Suprapubic skin (tissue), 4 donors: ENCODE measurements around the gene PDLIM3. TPM values are rescaled to one million over a fixed set of nuclear protein-coding genes. Genes with fewer than 3 reads are reported as not detected.

ENCODE experiments used
- DNase-seq, 2 donors: peaks; one replicate each; pipeline ENCODE4 v3.0.0-alpha.2; 2019; ENCODE audit warnings: low spot score in 2 of 2
- H3K27ac ChIP-seq: fragments of 200-600 bp; sonication (generic); one replicate; pipeline ENCODE4 v1.5.1; 2019
- H3K27me3 ChIP-seq: fragments of 200-600 bp; sonication (generic); one replicate; pipeline ENCODE4 v1.5.1; 2019
- H3K36me3 ChIP-seq: fragments of 200-600 bp; sonication (generic); one replicate; pipeline ENCODE4 v1.5.1; 2019
- H3K4me1 ChIP-seq: fragments of 200-600 bp; sonication (generic); one replicate; pipeline ENCODE4 v1.5.1; 2019
- H3K4me3 ChIP-seq: fragments of 200-600 bp; sonication (generic); one replicate; pipeline ENCODE4 v1.5.1; 2019; ENCODE audit warnings: mild to moderate bottlenecking
- H3K9me3 ChIP-seq: fragments of 200-600 bp; sonication (generic); one replicate; pipeline ENCODE4 v1.5.1; 2019
- EP300 ChIP-seq: sonication (generic); formaldehyde crosslinking; IDR thresholded peaks from one replicate; pipeline ENCODE4 v1.6.1; 2017; ENCODE audit warnings: antibody characterized with exemption
- POLR2A ChIP-seq, 2 donors: fragments of 450-650 bp; IDR thresholded peaks; one replicate each; pipeline ENCODE4 v1.6.1; 2017; ENCODE audit warnings: antibody characterized with exemption in 2 of 2, mild to moderate bottlenecking in 2 of 2, moderate library complexity in 2 of 2
- POLR2AphosphoS5 ChIP-seq, 3 donors: sonication (generic); formaldehyde crosslinking; IDR thresholded peaks; one replicate each; pipeline ENCODE4 v1.6.1; 2017; ENCODE audit warnings: antibody characterized with exemption in 3 of 3
- WGBS: methylation state at CpG from one replicate; pipeline ENCODE4 v1.1.5; 2018; 5-methylcytosine and 5-hydroxymethylcytosine counted together
- total RNA-seq, 4 donors: library from RNA; depleted of rRNA; stranded (reverse); fragments of >200 nt; gene quantifications; one replicate each; pipeline ENCODE4 v1.1.0, GENCODE V29; 2016
- TF ChIP-seq, protein P1 (sequence below), 2 donors: fragments of 200-600 bp in 1 of 2; fragments of 450-650 bp in 1 of 2; sonication (generic) in 1 of 2; IDR thresholded peaks; one replicate each; pipeline ENCODE4 v1.5.1; 2016 to 2019; ENCODE audit warnings: antibody characterized with exemption in 2 of 2, mild to moderate bottlenecking in 1 of 2, moderate library complexity in 1 of 2

PDLIM3 gene
- total RNA-seq, 4 donors from 2014 or later = 13.9 to 31.4 (median 23.1) TPM

DNA sequence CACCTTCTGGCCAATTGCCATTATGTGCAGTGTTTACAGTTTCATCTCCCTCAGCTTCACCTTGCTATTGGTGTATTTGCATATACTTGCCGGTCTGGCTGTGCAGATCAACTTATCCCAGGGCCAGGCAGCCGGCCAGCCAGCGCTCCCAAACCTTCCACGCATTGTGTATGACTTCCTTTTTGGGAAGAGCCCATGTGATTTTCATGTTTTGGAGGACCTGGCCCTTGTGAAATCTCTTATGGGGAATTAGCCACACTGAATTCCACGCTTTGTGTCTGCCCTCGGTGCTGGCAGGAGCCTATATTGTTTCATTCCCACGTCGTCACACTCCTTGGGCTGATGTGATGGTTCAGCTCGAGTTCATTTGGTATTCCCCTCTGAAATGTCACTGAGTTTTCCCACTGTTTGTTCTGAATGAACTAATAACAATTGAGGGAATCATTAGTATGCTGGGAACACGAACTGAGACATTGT lies 6.0 kb upstream of the PDLIM3 start:
- WGBS = 46% methylated on average over 10 of the region's 10 CpGs

DNA sequence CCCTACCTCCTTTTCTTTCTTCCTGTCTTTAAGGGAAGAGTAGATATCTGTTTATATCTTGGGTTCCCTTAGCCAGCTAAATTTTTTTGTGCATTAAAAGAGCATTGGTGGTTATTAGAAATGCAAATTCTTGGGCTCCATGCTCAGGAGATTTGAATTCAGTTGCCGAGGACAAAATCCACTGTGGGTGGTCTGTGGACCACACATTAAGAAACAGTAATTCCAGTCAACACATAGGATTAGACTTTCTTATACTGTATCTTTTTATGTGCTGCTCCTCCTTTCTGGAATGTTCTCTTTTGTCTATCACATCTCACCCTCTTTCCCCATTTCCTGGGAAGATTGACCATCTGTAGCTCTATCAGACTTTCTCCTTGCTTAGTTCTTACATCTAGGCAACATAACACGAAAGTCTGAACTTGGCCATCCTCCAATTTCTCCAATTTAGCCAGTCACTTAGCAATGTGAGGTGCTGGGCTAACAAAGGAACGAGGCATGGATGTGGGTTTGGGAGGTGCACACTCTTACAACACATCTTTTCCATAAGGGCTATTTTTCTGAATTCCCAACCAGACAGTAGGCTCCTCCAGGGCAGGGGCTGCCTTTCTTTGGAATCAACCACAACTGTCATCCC lies 5.3 kb upstream of the PDLIM3 start:
- no peak overlapping the region for H3K4me3 ChIP-seq

More for the DNA sequence above, 6.0 kb upstream of the PDLIM3 start:
- peak in 1 of 2 donors; percentile 70 for DNase-seq
- no peak overlapping the region for H3K4me3 ChIP-seq
- TF ChIP-seq POLR2AphosphoS5 (IDR thresholded peaks at IDR 0.05) (no peak), POLR2A (IDR thresholded peaks at IDR 0.05) (no peak), EP300 (no peak)
- TF ChIP-seq, protein P1, sequence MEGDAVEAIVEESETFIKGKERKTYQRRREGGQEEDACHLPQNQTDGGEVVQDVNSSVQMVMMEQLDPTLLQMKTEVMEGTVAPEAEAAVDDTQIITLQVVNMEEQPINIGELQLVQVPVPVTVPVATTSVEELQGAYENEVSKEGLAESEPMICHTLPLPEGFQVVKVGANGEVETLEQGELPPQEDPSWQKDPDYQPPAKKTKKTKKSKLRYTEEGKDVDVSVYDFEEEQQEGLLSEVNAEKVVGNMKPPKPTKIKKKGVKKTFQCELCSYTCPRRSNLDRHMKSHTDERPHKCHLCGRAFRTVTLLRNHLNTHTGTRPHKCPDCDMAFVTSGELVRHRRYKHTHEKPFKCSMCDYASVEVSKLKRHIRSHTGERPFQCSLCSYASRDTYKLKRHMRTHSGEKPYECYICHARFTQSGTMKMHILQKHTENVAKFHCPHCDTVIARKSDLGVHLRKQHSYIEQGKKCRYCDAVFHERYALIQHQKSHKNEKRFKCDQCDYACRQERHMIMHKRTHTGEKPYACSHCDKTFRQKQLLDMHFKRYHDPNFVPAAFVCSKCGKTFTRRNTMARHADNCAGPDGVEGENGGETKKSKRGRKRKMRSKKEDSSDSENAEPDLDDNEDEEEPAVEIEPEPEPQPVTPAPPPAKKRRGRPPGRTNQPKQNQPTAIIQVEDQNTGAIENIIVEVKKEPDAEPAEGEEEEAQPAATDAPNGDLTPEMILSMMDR (IDR thresholded peaks at IDR 0.05) = no peak
- H3K9me3 ChIP-seq = no peaks in the 10 kb centered on the region
- H3K27ac ChIP-seq = peak overlapping the region; percentile 29
- no peaks in the 10 kb centered on the region for H3K27me3 ChIP-seq
- peaks cover 2% of the 10 kb centered on the region for H3K4me1 ChIP-seq
- no peaks in the 10 kb centered on the region for H3K36me3 ChIP-seq

DNA sequence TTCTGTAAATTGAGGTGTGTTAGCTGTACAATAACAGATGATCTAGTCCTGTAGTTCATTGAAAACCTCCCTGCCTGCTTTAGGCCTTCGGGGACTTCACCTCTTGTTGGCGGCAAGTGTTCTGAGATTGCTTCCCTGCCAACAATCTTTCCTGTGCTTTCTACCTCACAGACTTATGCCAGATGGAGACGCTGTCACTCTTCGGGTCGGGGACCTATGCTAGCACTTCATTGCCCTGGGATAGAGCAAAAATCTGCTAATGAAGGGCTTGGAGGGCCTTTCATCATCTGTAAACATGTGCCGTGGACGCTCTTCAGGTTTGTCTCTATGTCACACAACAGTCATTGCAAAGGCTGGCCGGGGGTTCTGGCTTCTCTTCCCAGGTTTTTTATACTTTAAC lies 4.7 kb upstream of the PDLIM3 start:
- TF ChIP-seq POLR2A (IDR thresholded peaks at IDR 0.05) = no peak
- TF ChIP-seq POLR2AphosphoS5 (IDR thresholded peaks at IDR 0.05) = no peak
- TF ChIP-seq EP300 = no peak
- TF ChIP-seq, protein P1 (IDR thresholded peaks at IDR 0.05) = no peak
- DNase-seq = no peak
- no peak overlapping the region for H3K27ac ChIP-seq
- H3K4me3 ChIP-seq = no peak overlapping the region
- WGBS = 86% methylated on average over 8 of the region's 8 CpGs
- H3K36me3 ChIP-seq = no peaks in the 10 kb centered on the region
- peaks cover 5% of the 10 kb centered on the region for H3K27me3 ChIP-seq
- H3K9me3 ChIP-seq = no peaks in the 10 kb centered on the region
- H3K4me1 ChIP-seq = peaks cover 11% of the 10 kb centered on the region

More for the DNA sequence above, 5.3 kb upstream of the PDLIM3 start:
- WGBS = 66% methylated on average over 3 of the region's 3 CpGs
- Histone ChIP-seq H3K27ac (no peak overlapping the region), H3K4me1 (peaks cover 9% of the 10 kb centered on the region), H3K27me3 (no peaks in the 10 kb centered on the region), H3K9me3 (no peaks in the 10 kb centered on the region), H3K36me3 (no peaks in the 10 kb centered on the region)
- DNase-seq = no peak
- TF ChIP-seq POLR2A (IDR thresholded peaks at IDR 0.05) (no peak), EP300 (no peak), POLR2AphosphoS5 (IDR thresholded peaks at IDR 0.05) (no peak)
- TF ChIP-seq, protein P1 (IDR thresholded peaks at IDR 0.05) = no peak

DNA sequence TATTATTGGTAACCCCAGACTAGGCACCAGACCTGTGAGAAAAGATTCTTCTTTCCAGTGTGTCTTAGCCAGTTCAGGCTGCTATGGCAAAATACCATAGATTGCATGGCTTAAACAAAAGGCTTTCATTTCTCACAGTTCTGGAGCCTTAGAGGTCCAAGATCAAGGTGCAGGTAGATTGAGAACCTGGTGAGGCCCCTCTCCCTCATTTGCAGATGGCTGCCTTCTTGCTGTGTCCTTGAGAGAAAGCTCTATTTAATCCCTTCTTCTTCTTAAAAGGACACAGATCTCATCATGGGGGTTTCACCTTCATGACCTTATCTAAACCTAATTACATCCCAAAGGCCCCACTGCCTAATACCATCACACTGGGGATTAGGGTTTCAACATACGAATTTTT lies 3.5 kb upstream of the PDLIM3 start:
- Histone ChIP-seq H3K9me3 (no peaks in the 10 kb centered on the region), H3K36me3 (no peaks in the 10 kb centered on the region), H3K27me3 (peaks cover 10% of the 10 kb centered on the region), H3K27ac (no peak overlapping the region), H3K4me3 (no peak overlapping the region), H3K4me1 (peaks cover 17% of the 10 kb centered on the region)
- no peak for TF ChIP-seq EP300
- no peak for TF ChIP-seq POLR2AphosphoS5 (IDR thresholded peaks at IDR 0.05)
- TF ChIP-seq POLR2A (IDR thresholded peaks at IDR 0.05) = no peak
- TF ChIP-seq, protein P1 (IDR thresholded peaks at IDR 0.05) = no peak
- DNase-seq = no peak
- 90% methylated on average over 1 of the region's 1 CpG for WGBS

DNA sequence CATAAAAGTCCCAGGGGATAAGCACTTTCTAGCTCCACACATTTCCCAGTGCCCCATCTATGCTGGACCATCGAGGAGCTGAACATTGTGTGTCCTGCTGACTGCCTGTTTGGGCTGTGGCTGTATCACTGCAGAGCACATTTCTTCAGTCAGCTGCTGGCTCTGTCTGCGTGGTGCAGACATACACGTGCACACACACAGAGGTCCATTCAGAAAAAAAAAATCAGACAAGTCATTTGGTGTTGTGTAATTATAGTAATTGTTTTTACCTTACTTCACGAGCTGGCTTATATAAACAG lies 1.1 kb upstream of the PDLIM3 start:
- no peak overlapping the region for H3K27ac ChIP-seq
- no peaks in the 10 kb centered on the region for H3K9me3 ChIP-seq
- peak overlapping the region; percentile 74 for H3K4me3 ChIP-seq
- TF ChIP-seq POLR2AphosphoS5 (IDR thresholded peaks at IDR 0.05) = no peak
- TF ChIP-seq EP300 = no peak
- TF ChIP-seq POLR2A (IDR thresholded peaks at IDR 0.05) = no peak
- TF ChIP-seq, protein P1 (IDR thresholded peaks at IDR 0.05) = no peak
- H3K36me3 ChIP-seq = no peaks in the 10 kb centered on the region
- H3K27me3 ChIP-seq = peaks cover 15% of the 10 kb centered on the region
- peaks cover 17% of the 10 kb centered on the region for H3K4me1 ChIP-seq
- no peak for DNase-seq
- 10% methylated on average over 4 of the region's 4 CpGs for WGBS
